Fibroblast of lung (primary cell): ENCODE measurements around the gene ASTN2.

ENCODE experiments used
- EZH2 ChIP-seq: IDR thresholded peaks from 2 replicates; pipeline ENCODE4 v1.5.1; 2012; ENCODE audit warnings: low read length, control low read depth, mild to moderate bottlenecking; ENCODE audit errors: missing control alignments
- TF ChIP-seq, protein P1 (sequence below), 2 donors: IDR thresholded peaks in 1 of 2; conservative IDR thresholded peaks in 1 of 2; 1 replicate in 1 of 2; 2 replicates in 1 of 2; pipeline ENCODE4 v1.5.1; 2011 to 2012; ENCODE audit warnings: low read length in 2 of 2, control low read depth in 1 of 2, inconsistent platforms in 1 of 2, low read depth in 1 of 2, mild to moderate bottlenecking in 1 of 2

DNA sequence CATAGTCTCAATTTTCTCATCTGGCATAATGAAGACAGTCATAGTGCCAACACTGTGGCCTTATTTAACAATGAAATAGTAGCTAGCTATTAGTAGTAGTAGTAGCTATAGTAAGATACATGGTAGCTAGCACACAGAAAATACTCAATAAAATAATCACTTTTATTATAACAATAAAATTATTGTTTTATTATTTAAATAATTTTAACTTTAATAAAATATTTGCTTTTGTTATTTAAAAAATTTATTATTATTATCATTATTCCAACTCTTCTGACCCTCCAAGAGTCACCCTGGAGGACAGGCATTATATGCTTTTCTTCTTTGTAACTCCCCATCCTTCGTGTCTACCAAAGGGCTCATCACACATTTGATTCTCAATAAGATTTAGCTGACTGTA is 475.7 kb downstream of the ASTN2 start:
- TF ChIP-seq, protein P1, sequence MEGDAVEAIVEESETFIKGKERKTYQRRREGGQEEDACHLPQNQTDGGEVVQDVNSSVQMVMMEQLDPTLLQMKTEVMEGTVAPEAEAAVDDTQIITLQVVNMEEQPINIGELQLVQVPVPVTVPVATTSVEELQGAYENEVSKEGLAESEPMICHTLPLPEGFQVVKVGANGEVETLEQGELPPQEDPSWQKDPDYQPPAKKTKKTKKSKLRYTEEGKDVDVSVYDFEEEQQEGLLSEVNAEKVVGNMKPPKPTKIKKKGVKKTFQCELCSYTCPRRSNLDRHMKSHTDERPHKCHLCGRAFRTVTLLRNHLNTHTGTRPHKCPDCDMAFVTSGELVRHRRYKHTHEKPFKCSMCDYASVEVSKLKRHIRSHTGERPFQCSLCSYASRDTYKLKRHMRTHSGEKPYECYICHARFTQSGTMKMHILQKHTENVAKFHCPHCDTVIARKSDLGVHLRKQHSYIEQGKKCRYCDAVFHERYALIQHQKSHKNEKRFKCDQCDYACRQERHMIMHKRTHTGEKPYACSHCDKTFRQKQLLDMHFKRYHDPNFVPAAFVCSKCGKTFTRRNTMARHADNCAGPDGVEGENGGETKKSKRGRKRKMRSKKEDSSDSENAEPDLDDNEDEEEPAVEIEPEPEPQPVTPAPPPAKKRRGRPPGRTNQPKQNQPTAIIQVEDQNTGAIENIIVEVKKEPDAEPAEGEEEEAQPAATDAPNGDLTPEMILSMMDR (conservative IDR thresholded peaks at IDR 0.05 in 1 of 2, IDR thresholded peaks at IDR 0.05 in 1 of 2; ENCODE audit: low read depth in 1 of 2, low read length in 2 of 2): no peak
- no peak for TF ChIP-seq EZH2
